ENCODE data around the gene CAPN15. TPM values are rescaled to one million over a fixed set of nuclear protein-coding genes. Genes with fewer than 3 reads are reported as not detected.

CAPN15 gene
- polyA plus RNA-seq, 3 donors, result 3.4 to 42.6 (median 3.9) TPM

- H3K4me2 ChIP-seq (replicated peaks; ENCODE audit: extremely low read depth, low read length, poor library complexity, severe bottlenecking), result no peak overlapping the region
- Mint-ChIP-seq H3K4me1 (peaks cover 2% of the 10 kb centered on the region), H3K9me3 (no peaks in the 10 kb centered on the region), H3K36me3 (peaks cover 0 to 5% of the 10 kb centered on the region in 2 donors), H3K4me3 (no peak overlapping the region), H3K27me3 (ENCODE audit: low read depth in 3 of 3) (no peaks in the 10 kb centered on the region), H3K27ac (no peak overlapping the region)
- no peak for DNase-seq
- no peak overlapping the region for H3K9ac ChIP-seq (ENCODE audit: insufficient read depth, low read length, poor library complexity, severe bottlenecking)
- no peak overlapping the region for H3K4me3 ChIP-seq (replicated peaks in 1 of 3; ENCODE audit: low read depth in 2 of 3, low read length in 3 of 3)
- no peaks in the 10 kb centered on the region for H3K27me3 ChIP-seq (ENCODE audit: control insufficient read depth in 2 of 2, insufficient read depth in 2 of 2, low read length in 2 of 2)
- no peaks in the 10 kb centered on the region for H3K79me2 ChIP-seq (ENCODE audit: insufficient read depth, low read length)
- no peak overlapping the region for H3K27ac ChIP-seq (ENCODE audit: low read depth in 1 of 2, low read length in 2 of 2)
- peaks cover 11 to 16% of the 10 kb centered on the region in 2 donors for H3K36me3 ChIP-seq (replicated peaks in 1 of 2; ENCODE audit: control insufficient read depth in 1 of 2, insufficient read depth in 2 of 2, low read length in 2 of 2)
- no peaks in the 10 kb centered on the region for H4K20me1 ChIP-seq (ENCODE audit: insufficient read depth, low read length)
- H3K4me1 ChIP-seq (ENCODE audit: control insufficient read depth in 1 of 2, insufficient read depth in 2 of 2, low read length in 2 of 2), result no peaks in the 10 kb centered on the region
- WGBS (ENCODE audit: insufficient coverage), result 97% methylated on average over 10 of the region's 24 CpGs
- H3K9me3 ChIP-seq (replicated peaks in 1 of 2; ENCODE audit: control insufficient read depth in 1 of 2, insufficient read depth in 1 of 2, low read length in 2 of 2), result no peaks in the 10 kb centered on the region
- intact Hi-C loops (cut with micrococcal nuclease), result loop anchor here (2.0 to 5.0 kb wide), 3 partner anchors 32 to 84 kb away; no protein-coding TSS in a partner anchor
- TF ChIP-seq CTCF (IDR thresholded peaks at IDR 0.05), result no peak
- no peak overlapping the region for H2AFZ ChIP-seq (ENCODE audit: insufficient read depth, low read depth, low read length, poor library complexity, severe bottlenecking)
Measured at GRCh38 chr16:578232-578869, 50.8 kb downstream of the CAPN15 start.

GRCh38 chr16:578870-579405, 51.4 kb downstream of the CAPN15 start:
- H3K36me3 ChIP-seq (replicated peaks in 1 of 2; ENCODE audit: control insufficient read depth in 1 of 2, insufficient read depth in 2 of 2, low read length in 2 of 2), result peaks cover 11 to 16% of the 10 kb centered on the region in 2 donors
- H3K27me3 ChIP-seq (ENCODE audit: control insufficient read depth in 2 of 2, insufficient read depth in 2 of 2, low read length in 2 of 2), result no peaks in the 10 kb centered on the region
- H3K4me1 ChIP-seq (ENCODE audit: control insufficient read depth in 1 of 2, insufficient read depth in 2 of 2, low read length in 2 of 2), result no peaks in the 10 kb centered on the region
- no peaks in the 10 kb centered on the region for H3K9me3 Mint-ChIP-seq
- peak; percentile 66 to 80 (median 71) for DNase-seq
- intact Hi-C loops (cut with micrococcal nuclease), result loop anchor here (2.0 to 5.0 kb wide), 3 partner anchors 32 to 83 kb away; no protein-coding TSS in a partner anchor
- peaks cover 0 to 5% of the 10 kb centered on the region in 2 donors for H3K36me3 Mint-ChIP-seq
- peak overlapping the region; percentile 26 for H3K4me2 ChIP-seq (replicated peaks; ENCODE audit: extremely low read depth, low read length, poor library complexity, severe bottlenecking)
- no peak overlapping the region for H3K9ac ChIP-seq (ENCODE audit: insufficient read depth, low read length, poor library complexity, severe bottlenecking)
- H2AFZ ChIP-seq (ENCODE audit: insufficient read depth, low read depth, low read length, poor library complexity, severe bottlenecking), result no peak overlapping the region
- H3K79me2 ChIP-seq (ENCODE audit: insufficient read depth, low read length), result no peaks in the 10 kb centered on the region
- no peaks in the 10 kb centered on the region for H3K27me3 Mint-ChIP-seq (ENCODE audit: low read depth in 3 of 3)
- H3K4me1 Mint-ChIP-seq, result peaks cover 2% of the 10 kb centered on the region
- H3K4me3 Mint-ChIP-seq, result no peak overlapping the region
- H3K4me3 ChIP-seq (replicated peaks in 1 of 3; ENCODE audit: low read depth in 2 of 3, low read length in 3 of 3), result no peak overlapping the region
- no peak overlapping the region for H3K27ac Mint-ChIP-seq
- H4K20me1 ChIP-seq (ENCODE audit: insufficient read depth, low read length), result no peaks in the 10 kb centered on the region
- no peak overlapping the region for H3K27ac ChIP-seq (ENCODE audit: low read depth in 1 of 2, low read length in 2 of 2)
- 24% methylated on average over 29 of the region's 34 CpGs for WGBS (ENCODE audit: insufficient coverage)
- no peaks in the 10 kb centered on the region for H3K9me3 ChIP-seq (replicated peaks in 1 of 2; ENCODE audit: control insufficient read depth in 1 of 2, insufficient read depth in 1 of 2, low read length in 2 of 2)
- TF ChIP-seq CTCF (IDR thresholded peaks at IDR 0.05), result peak; percentile 83

All from CD14-positive monocyte (primary cell).